Measurements from ENCODE around the gene TMC8.

DNA sequence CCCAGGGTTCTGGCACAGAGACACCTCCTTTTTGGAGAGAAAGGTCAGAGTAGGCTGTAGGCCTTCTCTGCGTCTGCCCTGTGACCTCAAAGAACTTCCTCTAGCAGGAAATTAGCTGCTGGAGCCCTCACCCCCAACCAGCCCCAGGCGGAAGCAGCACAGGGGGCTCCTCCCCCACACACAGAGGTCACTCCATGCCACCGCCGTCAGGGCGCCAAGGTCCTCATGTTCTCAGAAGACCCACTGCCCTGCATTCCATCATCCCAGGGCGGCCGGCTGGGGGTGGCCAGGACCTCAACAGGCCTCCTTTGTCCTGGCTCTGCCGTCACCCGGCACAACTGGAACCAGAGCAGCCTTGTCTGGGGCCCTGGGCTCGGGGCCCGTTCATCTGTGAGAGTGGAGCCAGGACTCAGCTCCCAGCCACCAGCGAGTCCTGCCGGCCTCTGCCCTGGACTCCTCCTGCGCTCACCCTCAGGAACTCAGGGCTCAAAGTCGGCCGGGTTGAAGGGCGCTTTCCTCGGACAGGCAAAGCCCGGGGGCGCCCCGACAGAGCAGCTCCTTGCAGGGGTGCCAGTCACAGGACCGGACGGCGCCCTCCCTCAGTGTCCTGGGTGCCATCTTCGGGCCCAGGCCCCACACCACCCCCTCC is 3.2 kb upstream of the TMC8 start:
- TF ChIP-seq, protein P1, sequence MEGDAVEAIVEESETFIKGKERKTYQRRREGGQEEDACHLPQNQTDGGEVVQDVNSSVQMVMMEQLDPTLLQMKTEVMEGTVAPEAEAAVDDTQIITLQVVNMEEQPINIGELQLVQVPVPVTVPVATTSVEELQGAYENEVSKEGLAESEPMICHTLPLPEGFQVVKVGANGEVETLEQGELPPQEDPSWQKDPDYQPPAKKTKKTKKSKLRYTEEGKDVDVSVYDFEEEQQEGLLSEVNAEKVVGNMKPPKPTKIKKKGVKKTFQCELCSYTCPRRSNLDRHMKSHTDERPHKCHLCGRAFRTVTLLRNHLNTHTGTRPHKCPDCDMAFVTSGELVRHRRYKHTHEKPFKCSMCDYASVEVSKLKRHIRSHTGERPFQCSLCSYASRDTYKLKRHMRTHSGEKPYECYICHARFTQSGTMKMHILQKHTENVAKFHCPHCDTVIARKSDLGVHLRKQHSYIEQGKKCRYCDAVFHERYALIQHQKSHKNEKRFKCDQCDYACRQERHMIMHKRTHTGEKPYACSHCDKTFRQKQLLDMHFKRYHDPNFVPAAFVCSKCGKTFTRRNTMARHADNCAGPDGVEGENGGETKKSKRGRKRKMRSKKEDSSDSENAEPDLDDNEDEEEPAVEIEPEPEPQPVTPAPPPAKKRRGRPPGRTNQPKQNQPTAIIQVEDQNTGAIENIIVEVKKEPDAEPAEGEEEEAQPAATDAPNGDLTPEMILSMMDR (conservative IDR thresholded peaks at IDR 0.05 in 1 of 2, IDR thresholded peaks at IDR 0.05 in 1 of 2; ENCODE audit: extremely low read depth in 1 of 2, insufficient read depth in 1 of 2, low read depth in 1 of 2, low read length in 2 of 2): no peak
- no peak for TF ChIP-seq EZH2 (IDR thresholded peaks at IDR 0.05; ENCODE audit: borderline replicate concordance, low read length)

Data from mammary epithelial cell (primary cell).